Activated CD4-positive, alpha-beta T cell treated with anti-CD3 and anti-CD28 coated beads, Interleukin-2, amount 10 ng/mL, durations not matched to agents 24 days and 14 days (primary cell): ENCODE results near the gene E4F1. TPM values are rescaled to one million over a fixed set of nuclear protein-coding genes. Genes with fewer than 3 reads are reported as not detected.
A peak's percentile ranks its signal among the peaks of the same experiment; 100 is the strongest.
"Not testable (repeated sequence)": the region's sequence is repeated elsewhere in the genome, so short reads cannot be mapped to it uniquely, and the experiment has no call there.

ENCODE experiments used
- DNase-seq: peaks from one replicate; pipeline ENCODE4 v3.0.0; 2022
- H3K27ac Mint-ChIP-seq: one replicate; pipeline ENCODE4 v1.8.0; 2022; ENCODE audit warnings: mild to moderate bottlenecking, mixed read lengths
- H3K27me3 Mint-ChIP-seq: one replicate; pipeline ENCODE4 v1.8.0; 2022; ENCODE audit warnings: mixed read lengths
- H3K36me3 Mint-ChIP-seq: one replicate; pipeline ENCODE4 v1.8.0; 2022; ENCODE audit warnings: low read depth, mild to moderate bottlenecking, mixed read lengths
- H3K4me1 Mint-ChIP-seq: one replicate; pipeline ENCODE4 v1.8.0; 2021; ENCODE audit warnings: mixed read lengths
- H3K4me3 Mint-ChIP-seq: one replicate; pipeline ENCODE4 v1.8.0; 2022; ENCODE audit warnings: mild to moderate bottlenecking, moderate library complexity, mixed read lengths
- H3K9me3 Mint-ChIP-seq: one replicate; pipeline ENCODE4 v1.8.0; 2021; ENCODE audit warnings: mixed read lengths
- intact Hi-C: fragments of 100-400 bp; cut with micrococcal nuclease; formaldehyde crosslinking; loops from one replicate; pipeline ENCODE4 v1.15.1; 2023
- total RNA-seq: library from RNA; stranded (reverse); gene quantifications from 2 replicates; pipeline ENCODE4 v1.2.3, GENCODE V29; 2022

The E4F1 gene
- total RNA-seq, 1 donor from 2014 or later, result 33.4 TPM

DNA sequence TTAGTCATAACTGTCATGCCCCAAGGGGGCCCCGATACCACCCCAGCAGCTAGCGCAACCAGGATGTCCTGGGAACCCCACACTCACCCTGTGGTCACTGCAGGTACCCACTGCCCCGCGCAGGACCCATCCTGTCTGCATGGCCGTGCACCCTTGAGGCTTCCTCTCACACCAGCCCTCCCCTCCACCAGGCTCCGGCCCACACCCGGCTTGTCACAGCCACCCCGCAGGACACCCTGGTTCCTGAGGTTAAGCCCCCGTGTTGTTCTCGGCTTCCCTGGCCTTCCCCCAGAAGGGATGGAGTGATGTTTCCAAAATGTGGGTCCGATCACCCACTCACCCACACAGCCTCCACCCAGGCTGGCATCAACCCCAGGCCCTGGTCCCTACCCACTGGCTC is 20.4 kb downstream of the E4F1 start:
- H3K36me3 Mint-ChIP-seq, result peaks cover 12% of the 10 kb centered on the region
- H3K27me3 Mint-ChIP-seq, result no peaks in the 10 kb centered on the region
- DNase-seq, result no peak
- intact Hi-C loops, result no loop called here
- no peaks in the 10 kb centered on the region for H3K4me1 Mint-ChIP-seq
- H3K27ac Mint-ChIP-seq, result no peak overlapping the region
- H3K9me3 Mint-ChIP-seq, result no peaks in the 10 kb centered on the region
- no peak overlapping the region for H3K4me3 Mint-ChIP-seq

DNA sequence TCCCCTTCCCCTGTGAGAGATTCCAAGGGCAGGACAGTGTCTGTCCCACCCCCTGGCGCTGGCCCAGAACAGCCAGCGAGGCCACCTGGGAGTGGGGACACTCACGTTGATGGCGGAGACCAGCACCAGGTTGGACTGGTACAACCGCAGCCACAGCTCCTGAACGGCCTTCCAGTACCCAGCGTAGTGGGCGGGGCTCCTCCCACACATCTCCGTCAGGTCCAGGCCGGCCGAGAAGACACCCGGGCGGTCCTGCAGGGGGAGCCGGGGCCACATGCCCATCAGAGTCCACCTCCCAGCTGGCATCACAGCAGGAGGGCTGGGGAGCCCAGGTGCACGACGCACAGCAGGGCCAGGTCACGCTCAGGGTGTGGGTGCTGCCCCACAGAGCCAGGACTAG is 20.9 kb downstream of the E4F1 start:
- no peaks in the 10 kb centered on the region for H3K27me3 Mint-ChIP-seq
- H3K4me3 Mint-ChIP-seq, result no peak overlapping the region
- H3K4me1 Mint-ChIP-seq, result no peaks in the 10 kb centered on the region
- H3K36me3 Mint-ChIP-seq, result peaks cover 12% of the 10 kb centered on the region
- DNase-seq, result no peak
- no peaks in the 10 kb centered on the region for H3K9me3 Mint-ChIP-seq
- intact Hi-C loops, result no loop called here
- H3K27ac Mint-ChIP-seq, result no peak overlapping the region

DNA sequence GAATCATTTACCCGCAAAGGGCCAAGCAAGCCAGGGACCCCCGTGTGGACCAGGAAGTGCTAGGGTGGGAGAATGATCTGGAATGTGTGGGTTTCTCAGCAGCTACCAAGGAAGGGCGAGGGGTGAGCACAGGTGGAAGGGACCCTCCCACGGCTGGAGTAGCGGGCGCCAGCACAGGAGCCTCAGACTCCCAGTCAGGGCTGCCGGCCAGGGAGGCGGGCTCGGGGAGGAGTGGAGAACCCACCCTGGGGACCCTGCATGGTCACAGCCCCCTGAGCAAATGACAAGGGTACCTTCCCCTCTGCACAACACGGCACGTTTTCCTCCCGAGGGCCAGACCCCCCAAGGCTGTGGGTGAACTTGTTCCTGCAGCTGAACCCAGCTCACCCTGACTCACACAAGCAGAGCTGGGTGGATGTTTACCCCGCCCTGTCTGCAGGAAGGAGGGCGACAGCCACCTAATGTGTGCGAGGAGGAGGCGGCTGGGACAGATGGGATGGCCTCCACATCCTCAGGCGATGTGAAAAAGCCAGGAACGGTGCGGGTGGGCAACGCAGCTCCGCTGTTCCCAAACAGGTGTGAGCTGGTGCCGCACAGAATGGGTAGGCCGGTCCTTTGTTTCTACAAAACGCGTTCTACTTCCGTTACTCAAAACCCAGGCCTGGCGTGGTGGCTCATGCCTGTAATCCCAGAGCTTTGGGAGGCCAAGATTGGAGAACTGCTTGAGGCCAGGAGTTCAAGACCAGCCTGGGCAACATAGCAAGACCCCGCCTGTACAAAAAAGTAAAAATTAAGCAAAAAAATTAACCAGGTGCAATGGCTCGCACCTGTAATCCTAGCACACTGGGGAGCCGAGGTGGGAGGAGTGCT is 21.8 kb downstream of the E4F1 start:
- H3K27me3 Mint-ChIP-seq, result no peaks in the 10 kb centered on the region
- no peak overlapping the region for H3K4me3 Mint-ChIP-seq
- no peaks in the 10 kb centered on the region for H3K9me3 Mint-ChIP-seq
- no peak overlapping the region for H3K27ac Mint-ChIP-seq
- H3K36me3 Mint-ChIP-seq, result peaks cover 11% of the 10 kb centered on the region
- peaks cover 2% of the 10 kb centered on the region for H3K4me1 Mint-ChIP-seq
- DNase-seq, result no peak
- intact Hi-C loops, result no loop called here

DNA sequence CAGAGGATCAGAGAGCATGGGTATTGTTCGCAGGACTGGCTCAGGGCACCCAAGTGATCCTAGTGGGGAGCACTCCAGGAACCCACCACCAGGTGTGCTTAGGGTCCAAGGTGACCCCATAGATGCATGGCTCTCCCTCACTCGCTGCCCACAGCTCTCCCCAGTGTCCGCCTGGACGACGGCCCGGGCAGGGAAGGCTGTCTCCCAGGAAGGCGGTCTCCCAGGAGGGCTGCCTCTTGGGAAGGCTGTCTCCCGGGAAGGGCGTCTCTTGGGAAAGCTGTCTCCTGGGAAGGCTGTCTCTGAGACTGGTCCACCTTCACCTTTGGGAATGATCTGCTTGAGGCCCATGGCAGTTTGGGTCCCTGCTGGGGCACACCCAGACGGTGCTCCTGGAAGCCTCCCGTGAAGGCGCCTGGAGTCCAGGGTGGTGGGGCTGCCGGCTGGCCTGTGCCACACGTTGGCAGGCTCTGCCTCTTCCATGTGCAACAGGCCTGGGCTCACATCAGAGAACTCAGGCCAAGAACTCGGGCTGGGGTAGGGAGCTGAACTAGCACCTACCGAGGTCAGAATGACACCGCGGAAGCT is 23.0 kb downstream of the E4F1 start:
- Mint-ChIP-seq H3K27ac (no peak overlapping the region), H3K4me3 (no peak overlapping the region), H3K9me3 (no peaks in the 10 kb centered on the region), H3K4me1 (peaks cover 5% of the 10 kb centered on the region), H3K27me3 (no peaks in the 10 kb centered on the region), H3K36me3 (peaks cover 13% of the 10 kb centered on the region)
- no peak for DNase-seq
- intact Hi-C loops, result no loop called here

DNA sequence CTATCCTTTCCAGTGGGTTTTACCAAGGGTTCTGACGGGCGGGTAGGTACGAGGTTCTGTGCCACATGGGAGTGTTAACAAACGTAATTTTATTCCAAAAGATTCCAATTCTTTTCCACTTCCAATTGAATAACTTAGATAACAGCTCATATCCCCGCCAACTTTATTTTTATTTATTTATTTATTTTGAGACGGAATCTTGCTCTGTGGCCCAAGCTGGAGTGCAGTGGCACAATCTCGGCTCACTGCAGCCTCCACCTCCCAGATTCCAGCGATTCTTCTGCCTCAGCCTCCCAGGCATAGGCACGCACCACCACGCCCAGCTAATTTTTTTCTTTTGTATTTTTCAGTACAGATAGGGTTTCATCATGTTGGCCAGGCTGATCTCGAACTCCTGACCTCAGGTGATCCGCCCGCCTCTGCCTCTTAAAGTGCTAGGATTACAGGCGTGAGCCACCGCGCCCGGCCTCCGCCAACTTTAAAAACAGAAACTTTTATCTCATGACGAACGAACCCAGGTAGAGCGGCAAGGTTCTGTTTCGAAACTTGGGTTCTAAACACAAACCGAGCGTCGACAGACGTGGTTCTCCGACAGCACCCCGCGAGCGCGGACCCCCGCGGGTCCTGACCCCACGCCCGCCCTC is 27.4 kb downstream of the E4F1 start:
- peaks cover 33% of the 10 kb centered on the region for H3K36me3 Mint-ChIP-seq
- H3K27ac Mint-ChIP-seq, result peak overlapping the region; percentile 90
- peaks cover 5% of the 10 kb centered on the region for H3K4me1 Mint-ChIP-seq
- H3K9me3 Mint-ChIP-seq, result no peaks in the 10 kb centered on the region
- intact Hi-C loops, result loop anchor here (1.0 to 10.0 kb wide), 6 partner anchors 18 to 284 kb away; partner anchors contain the start of genes CEMP1, PDPK1, RNPS1 and TRAF7
- DNase-seq, result peak; percentile 83
- H3K4me3 Mint-ChIP-seq, result peak overlapping the region; percentile 93
- no peaks in the 10 kb centered on the region for H3K27me3 Mint-ChIP-seq

DNA sequence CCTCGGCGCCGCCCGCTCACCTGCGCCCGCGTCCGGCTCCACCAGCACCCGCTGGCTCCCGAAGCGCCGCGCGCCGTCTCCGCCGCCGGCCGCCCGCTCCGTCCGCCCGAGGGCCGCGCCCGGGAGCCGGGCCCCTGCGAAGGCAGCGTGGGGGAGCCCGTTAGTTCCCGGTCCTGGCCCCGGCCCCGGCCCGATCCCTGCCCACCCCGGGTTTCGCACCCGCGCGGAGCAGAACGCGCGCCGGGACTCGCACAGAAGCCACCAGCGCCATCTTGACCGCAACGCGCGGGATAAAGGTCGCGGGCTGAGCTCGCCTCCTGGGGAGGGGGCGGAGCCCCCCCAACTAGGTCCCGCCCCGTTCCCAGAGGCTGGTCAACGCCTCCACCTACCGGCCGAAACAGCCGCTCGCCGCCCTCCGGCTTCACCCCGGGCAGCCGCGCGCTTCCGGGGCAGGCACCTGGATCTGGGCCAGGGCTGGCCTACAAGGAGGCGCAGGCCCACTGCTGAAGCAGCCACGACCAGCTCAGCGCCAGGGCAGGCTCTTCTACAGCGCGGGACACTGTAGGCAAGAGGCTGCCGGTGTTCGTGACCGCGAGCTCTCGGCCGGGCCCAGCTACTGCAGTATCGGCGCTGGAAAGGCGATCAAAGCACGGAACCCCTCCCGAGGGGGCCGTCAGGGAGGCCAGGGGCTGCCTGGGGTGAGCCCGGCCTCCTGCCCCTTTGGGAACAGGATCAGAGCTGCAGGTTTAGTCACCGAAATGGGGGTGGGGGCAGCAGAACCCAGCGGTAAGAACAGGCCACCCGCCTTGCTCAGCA is 28.1 kb downstream of the E4F1 start, which contains the start of gene ECI1:
Gene ECI1, minus strand, starts transcription at position 292 of the 816 bp plus-strand sequence. Its CDS starts 21 bp downstream, at position 271.
- peak within 1 kb of the TSS; percentile 90 for H3K27ac Mint-ChIP-seq
- intact Hi-C loops, result loop anchor here (1.0 to 10.0 kb wide), 6 partner anchors 17 to 283 kb away; partner anchors contain the start of genes CEMP1, PDPK1, RNPS1 and TRAF7
- no peaks in the 10 kb centered on the region for H3K27me3 Mint-ChIP-seq
- H3K36me3 Mint-ChIP-seq, result peaks cover 38% of the 10 kb centered on the region
- peak within 1 kb of the TSS; percentile 93 for H3K4me3 Mint-ChIP-seq
- H3K4me1 Mint-ChIP-seq, result peaks cover 5% of the 10 kb centered on the region
- H3K9me3 Mint-ChIP-seq, result no peaks in the 10 kb centered on the region
- peak; percentile 95 for DNase-seq

DNA sequence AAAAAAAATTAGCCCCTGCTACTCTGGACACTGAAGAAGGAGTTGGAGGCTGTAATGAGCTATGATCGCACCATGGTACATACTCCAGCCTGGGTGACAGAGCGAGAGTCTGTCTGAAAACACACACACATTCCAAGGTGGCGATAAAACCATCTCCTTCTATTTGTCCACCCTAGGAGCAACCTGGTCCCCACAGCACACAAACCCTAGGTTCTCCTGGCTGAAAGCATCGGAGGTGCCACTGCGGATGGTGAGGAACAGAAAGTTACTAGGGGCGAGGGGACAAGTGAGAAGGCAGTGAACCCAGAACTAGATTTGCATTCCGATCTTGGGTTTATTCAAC is 29.4 kb downstream of the E4F1 start:
- Mint-ChIP-seq H3K27ac (peak overlapping the region; percentile 48), H3K36me3 (peaks cover 48% of the 10 kb centered on the region), H3K4me1 (peaks cover 9% of the 10 kb centered on the region), H3K9me3 (no peaks in the 10 kb centered on the region), H3K4me3 (no peak overlapping the region), H3K27me3 (no peaks in the 10 kb centered on the region)
- intact Hi-C loops, result loop anchor here (5.0 to 10.0 kb wide), 3 partner anchors 95 to 282 kb away; partner anchors contain the start of genes CEMP1, PDPK1, TRAF7 and ZNF598
- no peak for DNase-seq

DNA sequence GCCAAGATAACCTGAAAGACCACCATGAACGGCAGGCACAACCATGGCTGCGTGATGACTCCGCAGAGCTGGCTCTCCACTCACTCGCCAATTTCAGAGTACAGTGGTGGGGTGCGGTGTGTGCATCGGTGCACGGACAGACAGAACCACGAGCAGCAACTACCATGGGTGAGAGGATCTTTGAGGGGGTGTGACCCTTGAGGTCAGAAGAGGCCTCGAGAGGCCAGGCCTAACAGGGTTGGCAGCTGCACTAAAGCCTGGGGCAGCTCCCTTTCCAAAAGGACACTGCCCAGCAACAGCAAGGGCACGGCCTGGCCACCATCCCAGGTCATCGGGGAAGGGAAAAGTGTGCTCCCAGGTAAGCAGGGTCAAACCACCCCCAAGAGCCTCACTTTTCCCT is 29.9 kb downstream of the E4F1 start:
- H3K4me3 Mint-ChIP-seq, result no peak overlapping the region
- intact Hi-C loops, result loop anchor here (5.0 to 10.0 kb wide), 3 partner anchors 96 to 282 kb away; partner anchors contain the start of genes CEMP1, PDPK1, TRAF7 and ZNF598

DNA sequence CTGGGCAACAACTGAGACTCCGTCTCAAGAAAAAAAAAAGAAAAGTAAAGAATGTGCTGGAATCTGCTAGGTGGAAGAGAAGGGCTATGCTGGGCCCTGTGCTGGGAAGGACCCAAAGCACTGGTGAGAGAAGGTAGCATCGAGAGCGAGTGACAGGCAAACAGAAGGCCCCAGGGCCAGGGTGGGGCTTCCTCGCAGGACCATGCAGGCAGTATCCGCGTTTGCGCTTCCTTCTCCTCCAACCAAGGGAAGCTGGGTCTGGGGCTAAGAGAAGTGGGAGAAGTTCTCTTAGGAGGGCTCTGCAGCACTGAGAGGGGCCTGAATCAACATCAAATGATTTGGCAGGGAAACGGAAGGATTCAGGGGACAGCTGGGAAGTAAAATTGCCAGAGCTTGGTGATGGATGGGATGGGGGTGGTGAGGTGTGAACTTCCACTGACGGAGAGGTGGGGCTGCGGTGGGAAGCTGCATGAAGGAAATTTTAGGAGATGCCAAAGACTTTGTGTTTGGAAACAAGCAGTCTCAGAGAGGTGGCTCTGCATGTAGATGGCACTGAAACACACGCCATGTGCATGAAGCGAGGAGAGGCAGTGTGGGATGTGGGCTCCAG is 33.2 kb downstream of the E4F1 start:
- Mint-ChIP-seq H3K9me3 (no peaks in the 10 kb centered on the region), H3K27me3 (no peaks in the 10 kb centered on the region), H3K4me3 (no peak overlapping the region), H3K4me1 (peaks cover 4% of the 10 kb centered on the region), H3K27ac (no peak overlapping the region), H3K36me3 (peaks cover 68% of the 10 kb centered on the region)
- intact Hi-C loops, result loop anchor here (10.0 kb wide), 1 partner anchor 278 kb away; the partner anchor contains the start of genes CEMP1 and PDPK1
- no peak for DNase-seq

More for the DNA sequence above, 29.9 kb downstream of the E4F1 start:
- Mint-ChIP-seq H3K27ac (peak overlapping the region; percentile 48), H3K4me1 (peaks cover 9% of the 10 kb centered on the region), H3K9me3 (no peaks in the 10 kb centered on the region), H3K36me3 (peaks cover 53% of the 10 kb centered on the region), H3K27me3 (no peaks in the 10 kb centered on the region)
- no peak for DNase-seq

DNA sequence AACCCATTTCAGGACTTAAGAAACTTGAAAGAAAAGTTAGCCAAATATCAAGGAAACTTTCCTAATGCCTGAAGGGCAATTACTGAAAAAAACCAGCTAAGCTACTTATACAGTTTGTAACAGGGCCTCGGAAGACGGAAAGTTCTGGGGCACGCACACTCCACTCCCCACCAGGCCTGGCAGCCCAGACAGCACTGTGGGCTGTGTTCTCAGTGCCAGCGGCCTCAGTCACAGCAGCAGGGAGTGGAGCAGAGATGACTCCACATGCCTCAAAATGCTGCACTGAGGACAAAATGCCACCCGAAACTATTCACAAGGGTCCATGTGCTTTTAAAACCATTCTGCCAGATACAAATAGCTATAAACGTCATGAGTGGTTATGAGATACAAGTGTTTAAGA is 34.3 kb downstream of the E4F1 start:
- Mint-ChIP-seq H3K36me3 (peaks cover 75% of the 10 kb centered on the region), H3K9me3 (no peaks in the 10 kb centered on the region), H3K4me1 (peaks cover 7% of the 10 kb centered on the region), H3K4me3 (no peak overlapping the region), H3K27me3 (no peaks in the 10 kb centered on the region), H3K27ac (no peak overlapping the region)
- intact Hi-C loops, result loop anchor here (10.0 kb wide), 1 partner anchor 277 kb away; the partner anchor contains the start of genes CEMP1 and PDPK1
- DNase-seq, result no peak

DNA sequence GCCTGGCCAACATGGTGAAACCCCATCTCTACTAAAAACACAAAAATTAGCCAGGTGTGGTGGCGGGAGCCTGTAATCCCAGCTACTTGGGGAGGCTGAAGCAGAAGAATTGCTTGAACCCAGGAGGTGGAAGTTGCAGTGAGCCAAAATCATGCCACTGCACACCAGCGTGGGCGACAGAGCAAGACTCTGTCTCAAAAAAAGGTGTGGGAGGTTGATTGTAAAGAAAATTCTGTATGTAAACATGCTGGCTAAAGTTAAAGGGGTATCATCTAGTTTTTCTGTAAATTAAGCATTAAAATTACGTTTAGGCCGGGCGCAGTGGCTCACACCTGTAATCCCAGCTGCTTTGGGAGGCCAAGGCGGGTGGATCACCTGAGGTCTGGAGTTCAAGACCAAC is 35.1 kb downstream of the E4F1 start:
- intact Hi-C loops, result loop anchor here (10.0 kb wide), 1 partner anchor 276 kb away; the partner anchor contains the start of genes CEMP1 and PDPK1
- not testable (repeated sequence) for H3K9me3 Mint-ChIP-seq, H3K4me1 Mint-ChIP-seq, H3K4me3 Mint-ChIP-seq, H3K27me3 Mint-ChIP-seq, H3K27ac Mint-ChIP-seq, DNase-seq
- peaks cover 74% of the 10 kb centered on the region for H3K36me3 Mint-ChIP-seq

DNA sequence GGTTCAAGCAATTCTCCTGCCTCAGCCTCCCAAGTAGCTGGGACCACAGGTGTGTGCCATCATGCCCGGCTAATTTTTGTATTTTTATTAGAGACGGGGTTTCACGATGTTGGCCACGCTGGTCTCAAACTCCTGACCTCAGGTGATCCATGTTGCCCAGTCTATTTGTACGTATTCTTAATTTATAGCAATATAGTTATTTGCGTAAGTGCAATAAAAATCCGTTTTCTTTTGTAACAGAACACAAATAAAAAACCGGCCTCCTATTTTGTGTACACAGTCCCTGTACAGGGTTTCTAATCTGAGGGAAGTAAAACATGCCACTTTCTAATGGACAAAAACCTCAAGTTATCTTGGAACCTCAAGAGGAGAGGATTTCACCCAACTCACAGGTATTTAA is 36.9 kb downstream of the E4F1 start:
- no peak overlapping the region for H3K4me3 Mint-ChIP-seq
- H3K4me1 Mint-ChIP-seq, result peaks cover 15% of the 10 kb centered on the region
- no peak for DNase-seq
- intact Hi-C loops, result no loop called here
- H3K36me3 Mint-ChIP-seq, result peaks cover 74% of the 10 kb centered on the region
- H3K9me3 Mint-ChIP-seq, result no peaks in the 10 kb centered on the region
- no peak overlapping the region for H3K27ac Mint-ChIP-seq
- no peaks in the 10 kb centered on the region for H3K27me3 Mint-ChIP-seq

DNA sequence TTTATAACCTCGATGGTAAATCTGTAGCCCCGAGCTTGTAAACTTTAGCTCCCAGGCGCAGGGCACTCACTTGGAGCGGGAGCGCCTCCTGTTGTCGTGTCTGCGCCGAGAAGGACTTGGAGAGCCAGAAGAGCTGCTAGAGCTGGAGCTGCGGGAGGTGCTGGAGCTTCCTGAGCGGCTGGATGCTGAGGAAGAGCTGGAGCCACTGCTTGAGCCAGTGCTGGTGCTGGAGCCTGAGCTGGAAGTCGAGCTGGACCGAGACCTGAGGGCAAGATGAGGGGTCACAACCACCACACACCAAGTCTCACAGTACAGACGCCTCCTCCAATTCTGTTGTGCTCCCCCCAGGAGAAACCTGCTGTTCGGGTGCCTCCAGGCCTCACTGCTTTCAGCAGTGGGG is 39.6 kb downstream of the E4F1 start:
- Mint-ChIP-seq H3K36me3 (peaks cover 68% of the 10 kb centered on the region), H3K4me1 (peaks cover 24% of the 10 kb centered on the region)
- DNase-seq, H3K27me3 Mint-ChIP-seq, H3K4me3 Mint-ChIP-seq, intact Hi-C loops, H3K9me3 Mint-ChIP-seq, H3K27ac Mint-ChIP-seq: not testable (repeated sequence)
